Activated CD4-positive, alpha-beta T cell treated with anti-CD3 and anti-CD28 coated beads for 1 hour (primary cell): ENCODE data around the gene MED12L.

Source experiments
- DNase-seq: peaks from one replicate; pipeline ENCODE4 v3.0.0-alpha.2; 2020

The MED12L gene

DNA sequence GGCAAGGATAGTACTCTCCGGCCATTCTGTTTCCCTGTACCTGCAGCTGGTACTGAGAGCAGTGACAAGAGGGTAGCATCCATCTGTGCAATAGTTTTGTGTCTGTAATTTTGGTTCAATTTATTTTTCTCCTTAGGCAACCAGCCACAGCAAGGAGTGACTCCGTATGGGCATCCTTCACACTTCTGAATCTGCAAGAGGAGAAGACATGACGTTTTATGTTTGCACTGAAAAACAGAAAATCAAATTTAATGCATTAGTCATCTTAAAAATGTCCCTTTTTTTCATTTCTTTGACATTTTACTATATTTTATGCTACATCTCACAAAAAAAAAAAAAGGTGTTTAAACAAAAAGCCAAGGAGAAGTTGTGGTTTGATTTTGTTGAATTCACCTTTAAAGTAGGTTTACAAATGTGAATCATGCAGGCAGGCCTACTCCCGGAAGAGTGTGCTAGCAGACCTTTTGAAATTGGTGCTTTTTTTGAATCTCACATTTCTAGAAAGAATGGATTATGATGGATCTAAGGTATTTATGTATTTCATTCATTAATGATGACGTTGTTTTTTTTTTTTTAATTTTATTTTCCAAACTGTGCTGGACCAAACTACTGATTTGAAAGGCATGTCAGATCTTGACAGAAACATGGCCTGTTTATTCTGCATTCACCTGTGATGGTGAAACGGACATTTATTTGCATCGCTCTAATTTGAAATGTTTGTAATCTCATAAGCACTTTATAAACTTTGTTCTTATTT, 347.3 kb downstream of the MED12L start:
- no peak for DNase-seq

DNA sequence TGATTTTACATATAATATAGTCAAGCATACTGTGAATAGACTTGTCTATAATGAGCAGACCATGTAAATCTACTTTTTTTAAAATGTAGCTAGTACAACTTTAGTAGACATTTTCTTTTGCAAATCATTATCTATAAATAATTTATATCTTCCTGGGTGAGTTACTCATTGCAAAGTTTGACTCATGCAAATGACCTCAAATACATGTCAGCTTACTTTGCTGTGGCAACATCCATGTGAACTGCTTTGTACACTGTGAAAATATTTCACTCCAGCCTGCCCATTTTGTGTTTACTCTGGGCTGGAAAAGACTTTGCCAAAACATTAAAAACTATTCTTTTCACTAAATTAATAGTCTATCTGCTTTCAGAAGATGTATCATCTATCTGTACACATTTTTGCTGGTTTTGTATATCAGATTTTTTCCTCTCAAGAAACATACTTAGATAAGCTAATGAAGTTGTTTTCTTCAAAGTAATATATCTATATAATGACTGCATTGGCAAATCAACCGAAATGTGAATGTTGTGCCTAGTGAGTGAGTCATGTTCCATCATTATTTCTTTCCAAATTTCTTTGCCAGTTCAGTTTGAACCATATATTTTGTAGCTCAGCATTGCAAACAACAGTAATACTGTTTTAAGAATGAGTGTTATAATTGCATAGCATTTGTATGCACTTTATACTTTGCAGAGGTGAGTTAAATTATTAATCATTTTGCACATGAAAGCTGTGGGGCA, 348.9 kb downstream of the MED12L start:
- no peak for DNase-seq

DNA sequence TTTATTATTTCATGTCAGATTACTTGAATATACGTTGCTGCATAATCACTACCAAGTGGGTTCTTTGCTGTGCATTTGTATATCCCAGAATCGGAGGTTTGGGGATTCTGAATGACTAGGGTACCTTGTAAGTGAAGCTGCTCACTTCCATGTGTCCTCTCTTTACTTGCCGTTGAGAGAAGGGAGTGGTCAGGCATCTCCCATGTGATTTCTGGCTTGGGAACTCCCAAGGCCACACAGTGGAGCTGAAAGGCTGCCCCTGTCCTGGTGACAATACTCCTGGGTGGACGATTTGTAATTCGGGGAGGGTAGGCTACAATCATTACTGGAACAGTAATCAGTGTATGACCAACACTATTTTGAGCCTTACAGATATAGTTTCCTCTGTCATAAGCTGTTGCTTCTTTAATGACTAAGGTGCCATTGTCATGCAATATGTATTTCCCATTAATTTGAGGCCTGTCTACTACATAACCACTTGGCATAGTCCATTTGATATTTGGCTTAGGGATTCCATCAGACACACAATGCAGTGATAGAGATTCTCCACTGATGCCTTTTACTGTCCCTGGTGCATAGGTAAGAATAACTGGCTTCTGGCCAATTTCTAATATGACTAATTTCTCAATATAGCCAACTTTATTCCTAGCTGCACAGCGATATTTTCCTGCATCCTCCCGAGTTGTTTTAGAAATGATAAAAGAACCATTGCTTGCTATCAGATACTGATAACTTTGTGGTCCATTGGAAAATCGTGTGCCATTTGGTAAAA, 351.4 kb downstream of the MED12L start:
- DNase-seq: no peak

DNA sequence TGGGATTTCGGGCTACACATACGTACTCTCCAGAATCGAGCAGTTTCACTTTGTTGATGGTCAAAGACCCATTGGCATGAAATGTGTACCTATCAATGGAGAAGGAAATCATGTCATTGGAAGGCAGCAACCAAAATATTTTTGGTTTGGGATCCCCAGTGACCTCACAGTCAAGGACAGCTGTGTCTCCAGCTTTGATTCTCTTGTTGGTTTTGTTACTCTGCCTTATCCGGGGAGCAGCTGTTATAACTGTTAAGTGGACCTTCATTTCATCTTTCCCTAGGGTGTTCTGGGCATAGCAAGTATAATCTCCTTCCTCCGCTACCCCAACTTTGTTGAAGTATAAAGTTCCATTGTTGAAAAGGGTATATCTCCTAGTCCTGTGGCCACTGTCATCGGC, 352.4 kb downstream of the MED12L start:
- no peak for DNase-seq

DNA sequence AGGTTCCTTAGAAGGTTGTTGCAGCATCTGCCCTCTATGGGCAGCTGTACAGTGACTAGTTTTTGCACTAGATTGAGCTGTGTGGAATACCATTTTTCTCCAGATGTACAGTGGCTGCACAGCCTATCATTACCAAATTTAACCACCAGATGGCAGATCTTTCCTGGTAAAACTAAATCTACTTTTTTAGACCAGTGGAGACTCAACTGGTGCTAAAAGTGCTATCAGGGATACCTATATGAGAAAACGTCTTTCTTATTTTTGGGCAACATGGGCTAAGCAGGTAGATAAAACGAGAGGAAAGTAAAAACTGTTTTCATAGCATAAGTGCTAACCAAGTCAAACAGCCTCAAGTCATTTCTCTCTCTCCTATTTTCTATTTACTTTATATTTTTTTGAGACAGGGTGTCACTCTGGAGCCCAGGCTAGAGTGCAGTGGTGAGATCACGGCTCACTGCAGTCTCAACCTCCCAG, 354.2 kb downstream of the MED12L start:
- DNase-seq: no peak

DNA sequence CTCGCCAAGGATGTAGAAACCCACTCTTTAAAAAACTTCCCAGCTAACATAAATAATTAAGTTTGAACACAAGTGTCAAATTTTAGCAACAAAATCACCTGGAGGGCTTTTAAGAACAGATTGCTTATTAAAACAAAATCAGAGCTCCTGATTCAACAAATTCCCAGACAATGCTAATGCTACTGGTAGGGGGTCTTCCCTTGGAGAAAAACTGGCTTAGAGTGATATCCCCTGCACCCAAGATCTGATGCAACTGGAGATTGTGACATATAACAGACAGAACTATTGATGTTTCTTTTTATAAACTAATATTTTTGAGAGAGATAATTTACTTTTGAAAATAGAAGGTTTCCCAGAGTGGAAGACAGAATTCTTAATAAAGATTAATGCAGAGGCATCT, 355.5 kb downstream of the MED12L start:
- no peak for DNase-seq

DNA sequence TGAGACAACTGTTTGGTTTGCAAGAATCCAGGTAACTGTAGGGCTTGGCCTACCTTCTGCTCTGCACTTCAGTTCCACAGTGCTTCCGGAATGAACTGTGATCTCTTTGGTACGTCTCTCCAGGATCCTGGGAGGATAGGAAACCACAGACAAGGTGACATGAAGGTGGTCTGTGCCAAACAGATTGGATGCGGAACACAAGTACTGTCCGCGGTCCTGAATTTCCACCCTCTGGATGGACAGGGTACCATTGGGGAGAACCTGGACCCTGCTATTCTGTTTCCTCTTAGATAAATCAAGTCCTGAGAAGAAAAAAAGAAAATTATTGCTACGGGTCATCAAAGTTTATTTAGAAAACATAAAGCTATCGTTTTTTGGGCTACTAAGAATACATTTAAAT, 358.1 kb downstream of the MED12L start:
- DNase-seq: no peak

DNA sequence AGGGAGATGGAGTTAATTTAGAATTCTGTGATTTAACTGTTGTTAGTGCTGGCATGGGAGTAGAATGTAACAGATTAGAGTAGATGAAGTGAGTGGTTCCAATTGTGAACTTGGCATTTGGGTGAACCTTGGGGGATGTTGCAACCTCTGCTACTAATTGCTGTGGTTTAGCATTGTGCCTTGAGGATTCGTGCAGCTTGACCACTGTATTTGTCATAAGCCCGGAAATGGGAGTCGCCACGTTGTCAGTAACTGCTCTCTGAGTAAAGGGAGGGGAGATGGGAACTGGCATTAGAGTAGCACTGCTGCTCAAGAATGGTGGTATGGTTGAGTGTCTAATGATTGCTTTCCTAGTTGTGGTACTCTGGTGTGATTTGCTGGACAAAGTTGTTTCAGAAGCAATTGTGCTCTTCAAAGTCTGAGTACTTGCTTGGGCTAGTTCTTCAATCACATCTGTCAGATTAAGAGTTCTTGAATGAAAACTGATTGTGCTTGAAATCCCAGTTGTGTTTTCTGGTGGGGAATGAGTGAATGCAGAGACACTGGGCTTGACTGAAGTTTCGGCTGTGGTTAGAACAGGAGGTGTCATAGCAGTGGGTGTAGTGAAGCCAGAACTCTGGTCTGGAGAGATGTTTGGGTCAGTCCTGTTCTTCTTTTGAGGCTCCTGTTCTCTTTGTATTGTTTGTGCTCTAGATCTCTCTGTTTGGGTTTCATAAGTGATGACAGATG, 360.0 kb downstream of the MED12L start:
- no peak for DNase-seq

DNA sequence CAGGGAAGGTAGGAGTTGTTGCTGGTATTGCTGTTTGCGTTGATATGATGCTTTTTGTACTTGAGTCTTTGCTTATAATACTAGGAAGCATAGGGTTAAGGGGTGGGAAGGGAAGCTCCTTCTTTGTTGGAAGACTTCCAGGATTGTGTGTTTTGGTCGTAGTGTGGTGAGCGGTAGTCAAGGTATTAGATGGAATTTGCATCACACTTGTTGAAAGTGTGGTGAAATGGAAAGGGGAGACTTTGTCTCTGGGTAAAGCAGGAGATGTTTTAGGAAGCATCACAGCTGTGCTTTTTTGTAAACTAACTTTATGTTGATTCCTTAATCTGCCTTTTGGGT, 360.5 kb downstream of the MED12L start:
- DNase-seq: no peak

DNA sequence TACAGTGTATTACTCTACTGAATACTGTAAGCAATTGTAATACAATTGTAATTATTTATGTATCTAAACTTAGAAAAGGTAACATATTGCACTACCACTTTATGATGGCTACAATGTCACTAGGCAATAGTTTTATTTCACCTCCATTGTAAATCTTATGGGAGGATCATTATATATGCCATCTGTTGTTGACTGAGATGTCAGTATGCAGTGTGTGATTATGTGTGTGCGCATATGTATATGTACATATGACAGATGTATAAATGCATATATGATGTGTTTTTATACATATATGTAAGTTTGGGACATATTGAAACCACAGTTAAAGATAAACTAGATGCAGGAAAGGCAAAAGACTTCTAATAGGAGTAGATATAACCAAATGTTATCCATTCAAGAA, 366.9 kb downstream of the MED12L start:
- DNase-seq: no peak

DNA sequence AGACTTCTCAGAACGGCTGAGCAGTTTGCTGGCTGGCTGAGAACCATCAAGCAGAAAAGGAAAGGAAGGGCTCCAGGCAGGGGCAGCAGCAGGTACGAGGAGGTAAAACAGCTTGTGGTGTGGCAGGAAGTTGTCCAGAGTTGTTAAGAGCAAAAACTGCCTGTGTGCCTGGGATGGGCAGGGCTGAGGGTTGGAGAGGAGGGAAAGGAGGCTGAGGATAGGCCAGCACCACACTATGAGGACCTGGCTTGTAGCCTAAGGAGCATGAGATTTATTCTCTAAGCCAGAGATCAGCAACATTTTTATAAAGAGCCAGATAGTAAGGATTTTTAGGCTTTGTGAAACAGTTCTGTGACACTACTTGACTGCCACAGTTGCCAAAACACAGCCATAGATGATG, 367.4 kb downstream of the MED12L start:
- DNase-seq: no peak

DNA sequence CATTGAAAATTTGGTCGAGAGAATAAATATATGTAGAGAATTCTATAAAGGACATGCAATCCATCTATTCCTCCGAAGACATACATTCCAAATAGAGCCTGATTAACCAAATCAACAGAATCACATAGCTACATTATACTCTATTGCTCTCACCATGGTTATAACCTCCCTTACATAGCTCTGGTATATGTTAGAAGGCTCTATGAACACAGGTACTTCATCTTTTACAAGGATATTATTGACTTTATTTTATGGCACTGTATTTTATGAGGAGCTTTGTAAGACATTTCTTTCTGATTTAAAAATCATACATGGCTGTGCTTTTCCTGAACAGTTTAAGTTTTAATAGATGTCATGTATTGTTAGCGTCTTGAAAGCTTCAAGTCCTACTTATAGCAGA, 370.6 kb downstream of the MED12L start:
- no peak for DNase-seq

DNA sequence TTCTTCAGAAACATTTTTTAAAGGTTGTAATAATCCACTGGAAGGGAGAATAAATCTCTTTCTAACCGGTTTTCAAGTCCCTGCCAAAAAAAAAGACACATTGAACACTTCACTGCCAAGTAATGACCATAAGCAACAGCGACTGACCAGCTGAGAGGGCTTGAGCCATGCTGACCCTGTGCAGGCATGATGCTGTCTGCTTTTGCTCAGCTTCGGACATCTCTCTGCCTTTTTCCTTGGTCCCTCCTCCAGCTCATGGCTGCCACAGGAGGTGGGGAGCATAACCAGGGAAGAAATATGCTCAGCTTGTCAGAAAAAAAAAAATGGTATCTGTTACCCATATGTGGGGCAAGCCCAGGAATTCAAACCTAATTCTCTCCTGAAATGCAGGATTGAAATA, 373.9 kb downstream of the MED12L start:
- DNase-seq: no peak

DNA sequence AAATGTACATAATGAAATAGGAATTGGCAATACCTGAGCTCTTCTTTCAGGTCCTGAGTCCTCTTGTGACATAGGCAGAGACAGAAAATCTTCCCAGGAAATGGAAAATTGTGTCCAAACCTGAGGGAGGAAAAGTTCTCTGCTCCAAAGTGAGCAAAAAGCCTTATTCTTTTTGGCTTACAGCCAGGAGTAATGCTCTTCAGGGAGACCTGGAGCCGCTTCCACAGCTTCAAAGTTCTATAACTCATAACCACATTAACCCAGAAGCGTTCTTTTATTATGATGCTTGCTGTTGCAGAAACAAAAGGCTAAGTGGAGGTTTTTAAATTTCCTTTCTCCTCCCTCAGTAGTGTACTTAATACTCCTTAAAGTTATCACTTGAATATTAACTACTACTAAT, 374.8 kb downstream of the MED12L start:
- no peak for DNase-seq

DNA sequence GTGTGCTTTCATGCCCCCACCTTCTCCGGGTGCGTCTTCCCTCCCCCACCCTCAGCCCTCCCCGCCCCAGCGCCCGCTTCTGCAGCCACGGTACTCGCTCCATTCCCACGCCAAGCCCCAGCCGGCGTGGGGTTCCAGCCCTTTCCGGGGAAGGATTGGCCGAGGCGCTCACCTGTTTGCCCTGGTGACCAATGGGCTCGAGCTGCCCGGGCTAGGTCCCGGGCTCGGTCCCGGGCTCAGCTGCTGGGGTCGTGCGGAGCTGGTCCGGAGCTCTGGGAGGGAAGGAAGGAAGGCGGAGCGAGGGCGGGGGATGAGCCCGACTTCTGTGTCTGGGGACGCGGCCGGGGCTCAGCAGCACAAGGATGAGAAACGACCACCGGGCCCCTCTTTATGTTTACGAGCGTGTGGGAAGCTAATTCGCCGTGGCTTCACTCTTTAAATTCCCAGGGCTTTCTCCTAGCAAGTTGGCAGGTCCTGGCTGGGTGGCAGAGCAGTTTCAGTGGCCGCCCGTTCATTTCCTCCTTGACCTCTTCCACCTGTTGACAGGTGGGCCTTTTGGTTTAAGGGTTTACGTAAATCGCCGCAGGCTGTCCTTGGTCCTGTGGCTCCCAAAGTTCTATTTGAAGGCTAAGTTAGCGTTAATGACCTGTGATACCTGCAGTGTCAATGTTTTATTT, 375.4 kb downstream of the MED12L start, which contains the start of gene IGSF10:
TSS of gene IGSF10 (minus strand) at position 288 of the 677 bp plus-strand sequence. CDS start 2,352 bp downstream, outside the sequence.
- no peak for DNase-seq

DNA sequence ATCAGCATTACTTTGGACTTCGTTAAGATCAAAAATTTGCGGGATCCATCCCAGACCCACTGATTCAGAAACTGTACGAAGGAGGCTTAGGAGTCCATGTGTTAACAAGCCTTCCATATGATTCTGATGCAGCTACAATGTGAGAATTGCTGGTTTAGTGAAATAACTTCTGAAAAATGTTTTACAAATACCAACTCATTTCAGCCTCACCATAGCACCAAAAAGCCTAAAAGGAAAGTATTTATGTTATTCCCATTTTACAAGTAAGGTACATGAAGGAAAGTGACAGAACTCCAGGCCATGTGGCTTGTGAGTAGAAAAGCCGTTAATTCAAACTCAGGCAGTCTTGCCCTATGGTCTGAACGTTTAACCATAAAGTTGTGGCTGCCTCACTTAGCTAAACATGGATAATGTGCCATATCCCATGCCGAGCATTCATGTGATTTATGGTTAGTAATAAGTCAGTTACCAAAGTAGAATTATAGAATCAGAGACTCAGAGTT, 376.9 kb downstream of the MED12L start:
- no peak for DNase-seq

DNA sequence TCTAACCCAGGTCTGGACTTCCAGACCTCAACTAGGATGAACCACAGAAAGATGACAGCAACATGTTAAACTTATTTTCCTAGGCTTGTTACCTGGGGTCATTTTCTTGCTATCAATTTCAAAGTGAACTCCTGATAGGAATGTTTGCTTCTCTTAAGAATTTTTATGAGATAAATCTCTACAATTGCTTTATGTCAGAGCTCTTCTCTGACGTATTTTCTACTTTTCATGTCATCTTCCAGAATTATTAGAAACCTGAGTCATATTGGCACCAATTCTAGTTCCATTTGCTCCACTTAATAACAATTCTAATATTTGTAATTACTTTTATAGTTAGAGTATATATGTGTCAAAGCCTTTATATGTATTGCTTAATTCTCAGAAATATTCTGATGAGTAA, 377.5 kb downstream of the MED12L start:
- no peak for DNase-seq

DNA sequence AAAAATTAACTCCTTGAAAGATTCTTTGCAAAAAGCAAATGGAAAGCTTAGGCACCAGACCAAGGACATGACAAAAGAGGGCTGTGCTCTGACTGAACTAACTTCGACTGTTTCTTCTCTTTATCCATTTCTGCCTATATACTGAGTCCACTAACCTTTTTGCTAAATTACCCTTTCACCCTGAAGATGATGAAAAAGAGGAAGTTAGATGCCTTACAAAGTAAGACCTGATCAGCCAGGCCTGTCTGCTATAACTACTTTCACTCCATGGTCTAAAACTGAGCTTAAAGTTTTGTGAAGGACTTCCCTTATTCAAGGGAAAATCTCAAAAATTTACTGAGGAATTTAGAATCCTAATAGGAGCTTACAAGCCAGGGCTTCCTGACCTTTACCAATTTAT, 381.6 kb downstream of the MED12L start:
- no peak for DNase-seq

DNA sequence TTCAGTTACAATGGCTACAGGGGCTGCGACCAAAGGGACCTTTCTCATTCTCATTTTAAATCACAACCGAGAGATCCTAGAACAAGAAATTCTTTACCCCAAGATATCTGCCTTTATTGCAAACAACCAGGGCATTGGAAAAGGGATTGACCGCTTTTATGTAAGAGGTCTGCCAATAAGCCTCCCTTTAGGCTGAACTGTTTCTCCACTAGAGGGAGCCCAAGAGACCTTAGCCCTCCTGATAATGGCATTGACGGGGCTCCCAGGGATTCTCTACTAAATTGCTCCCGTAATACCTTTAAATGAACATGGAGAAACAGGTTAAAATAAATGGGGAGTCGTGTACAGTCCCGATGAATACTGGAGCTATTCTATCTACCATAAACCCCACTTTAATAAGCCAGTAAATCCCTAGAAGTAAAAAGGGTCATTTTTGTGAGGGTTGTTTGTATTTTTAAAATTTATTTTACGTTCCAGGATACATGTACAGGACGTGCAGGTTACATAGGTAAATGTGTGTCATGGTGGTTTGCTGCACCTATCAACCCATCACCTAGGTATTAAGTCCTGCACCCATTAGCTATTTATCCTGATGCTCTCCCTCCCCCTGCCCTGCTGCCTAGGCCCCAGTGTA, 382.9 kb downstream of the MED12L start:
- no peak for DNase-seq

DNA sequence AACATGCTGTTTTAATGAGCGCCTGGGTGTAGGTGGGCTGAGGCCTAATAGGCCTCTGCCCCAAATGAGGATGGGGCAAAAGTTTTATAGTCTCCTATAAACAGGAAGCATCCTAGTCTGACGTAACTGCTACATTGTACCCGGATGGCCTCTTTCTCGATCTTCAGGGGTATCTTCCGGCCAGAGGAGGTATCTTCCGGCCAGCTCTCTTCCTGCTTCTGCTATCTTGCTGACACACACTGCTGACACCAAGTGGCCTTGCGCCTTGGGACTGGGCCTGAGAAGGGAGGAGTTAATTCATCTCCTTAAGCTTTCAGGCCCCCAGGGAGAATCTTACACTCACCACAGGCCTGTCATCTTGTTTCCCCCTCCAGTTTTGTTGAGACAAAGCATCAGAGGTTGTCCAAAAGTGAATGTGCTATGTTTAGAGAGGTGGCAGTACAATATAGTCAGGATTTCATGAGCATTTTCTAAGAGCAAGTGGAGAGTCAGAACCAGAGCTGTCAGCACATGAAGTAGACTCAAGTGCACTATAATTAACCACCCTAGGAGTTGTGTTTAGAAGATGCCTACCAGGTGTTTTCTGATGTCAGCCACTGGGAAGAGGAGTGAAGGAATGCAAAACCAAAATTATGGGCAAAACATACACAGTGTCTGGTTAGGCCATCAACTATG, 391.0 kb downstream of the MED12L start:
- no peak for DNase-seq
